GM19324 (cell line): ENCODE results near the gene CTPS1.

Experiments
- ATAC-seq: cut with Tn5 transposase; IDR thresholded peaks from one replicate; pipeline ENCODE4 v1.9.1; 2021; ENCODE audit warnings: mild to moderate bottlenecking, moderate library complexity; ENCODE audit not compliant: unreplicated experiment, low FRiP score

Gene CTPS1

DNA sequence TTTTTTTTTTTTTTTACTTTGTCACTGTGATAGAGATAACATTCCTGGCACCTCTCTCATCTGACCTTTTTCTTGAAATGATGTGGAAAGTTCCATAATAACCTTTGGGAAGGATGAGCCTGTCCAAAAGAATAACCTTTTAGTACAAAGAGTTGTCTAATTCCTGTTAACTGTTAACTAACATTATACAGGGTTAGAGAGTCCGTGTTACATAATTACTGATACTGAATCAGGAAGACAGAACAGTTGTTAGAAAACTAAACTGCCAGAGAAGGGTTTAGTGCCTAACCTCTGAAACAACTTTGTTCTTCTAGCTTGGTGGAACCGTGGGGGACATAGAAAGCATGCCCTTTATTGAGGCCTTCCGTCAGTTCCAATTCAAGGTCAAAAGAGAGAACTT lies 8.8 kb downstream of the CTPS1 start:
- no peak for ATAC-seq

GRCh38 chr1:40989066-40989465 lies 9.6 kb downstream of the CTPS1 start:
- no peak for ATAC-seq

GRCh38 chr1:40997096-40997495 lies 17.6 kb downstream of the CTPS1 start:
- ATAC-seq: no peak

DNA sequence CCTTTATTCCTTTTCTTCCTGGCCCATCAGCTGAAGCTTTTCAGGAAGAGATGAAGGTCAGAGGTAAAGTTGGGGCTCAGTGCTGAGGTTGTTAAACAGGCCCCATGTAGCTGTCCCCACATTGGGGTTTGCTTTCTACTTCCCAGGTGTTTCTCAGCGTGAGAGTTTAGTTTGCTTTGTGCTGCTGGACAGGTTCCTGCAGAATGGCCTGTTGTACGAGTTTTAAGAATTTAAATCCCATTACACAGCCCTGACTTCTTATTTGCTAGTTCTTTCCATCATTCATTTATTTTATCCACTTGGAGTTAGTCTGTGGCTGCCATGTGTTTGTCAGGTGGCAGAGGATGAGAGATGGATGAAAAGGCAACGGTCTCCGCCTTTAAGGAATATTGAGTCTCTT lies 19.2 kb downstream of the CTPS1 start:
- ATAC-seq: no peak

DNA sequence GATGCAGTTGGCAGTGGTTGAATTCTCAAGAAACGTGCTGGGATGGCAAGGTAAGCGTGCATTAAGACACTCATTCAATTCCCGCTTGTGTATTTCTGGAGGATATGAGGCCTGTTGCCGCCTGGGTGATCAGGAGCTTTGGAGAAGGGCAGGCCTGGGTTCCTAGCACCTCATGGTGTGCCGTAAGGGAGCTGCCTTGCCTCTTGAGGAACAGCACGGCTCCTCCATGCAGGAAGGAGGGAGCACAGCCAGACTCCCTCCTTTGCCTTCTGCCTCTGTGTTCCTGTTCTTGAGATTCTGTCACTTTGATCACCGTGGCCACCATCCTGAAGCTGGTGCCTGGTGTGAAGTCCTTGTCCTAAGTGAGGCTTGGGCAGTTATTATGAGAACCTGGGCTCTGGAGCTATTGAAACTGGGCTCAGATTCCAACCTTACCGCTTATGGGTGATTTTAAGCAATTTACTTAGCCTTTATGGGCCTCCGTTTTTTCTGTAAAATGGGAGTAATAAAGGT lies 23.7 kb downstream of the CTPS1 start:
- no peak for ATAC-seq

GRCh38 chr1:41003640-41004220 lies 24.2 kb downstream of the CTPS1 start:
- peak; percentile 92 for ATAC-seq

DNA sequence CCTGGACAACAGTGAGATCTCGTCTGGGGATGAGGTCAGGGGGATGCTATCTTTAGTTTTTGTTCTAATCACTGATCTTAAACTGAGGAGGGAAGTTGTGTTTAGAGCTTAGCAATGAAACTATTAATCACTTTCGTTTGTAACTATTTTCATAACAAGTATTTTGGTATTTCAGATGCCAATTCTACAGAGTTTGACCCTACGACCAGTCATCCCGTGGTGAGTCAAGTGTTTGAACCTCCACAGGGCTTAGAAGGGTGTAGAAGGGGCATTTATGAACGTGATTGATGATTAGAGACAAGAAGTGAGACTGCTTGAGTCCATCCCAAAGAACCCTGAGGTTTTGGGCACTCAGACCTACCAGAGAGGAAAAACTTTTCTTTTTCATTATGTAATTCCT lies 26.4 kb downstream of the CTPS1 start:
- no peak for ATAC-seq

DNA sequence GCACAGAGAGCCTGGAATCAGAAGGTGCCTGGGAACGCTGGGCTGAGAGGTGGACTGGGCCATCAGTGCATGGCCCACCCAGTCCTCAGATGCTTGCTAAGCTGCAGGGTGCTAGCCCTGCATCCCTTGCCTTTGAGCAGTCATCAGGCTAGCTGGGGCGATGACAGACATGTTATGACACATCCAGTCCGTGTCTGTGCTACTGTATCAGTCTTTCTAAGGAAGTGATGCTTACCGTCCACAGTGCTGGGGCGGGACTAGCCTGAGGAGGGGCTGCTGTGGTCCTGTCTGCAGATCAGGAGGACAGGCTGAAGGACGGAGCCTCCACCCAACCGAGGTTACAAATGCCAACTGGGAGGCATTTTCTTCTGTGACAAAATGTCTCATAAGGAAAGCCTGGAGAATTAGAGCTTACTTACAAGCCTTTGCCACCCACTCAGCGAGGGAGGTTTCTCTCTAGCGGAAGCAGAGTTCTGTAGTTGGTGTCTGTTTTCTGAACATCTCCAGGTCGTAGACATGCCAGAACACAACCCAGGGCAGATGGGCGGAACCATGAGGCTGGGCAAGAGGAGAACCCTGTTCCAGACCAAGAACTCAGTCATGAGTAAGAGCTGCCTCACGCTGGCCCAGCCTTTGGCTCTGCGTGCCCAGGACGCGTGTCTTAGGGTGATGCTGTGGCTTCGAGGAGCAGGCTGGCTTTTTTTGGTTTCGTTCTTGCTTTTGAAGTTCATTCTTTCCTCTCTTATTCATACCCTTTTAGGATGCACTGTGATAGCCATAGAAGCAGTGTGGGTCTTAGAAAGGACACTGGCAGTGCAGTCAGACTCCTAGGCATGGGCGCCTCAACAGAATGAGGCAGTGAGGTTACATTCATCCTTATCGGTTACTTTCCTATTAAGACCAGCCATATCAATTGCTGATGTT lies 27.7 kb downstream of the CTPS1 start:
- ATAC-seq: no peak

GRCh38 chr1:41009466-41009865 lies 30.0 kb downstream of the CTPS1 start:
- no peak for ATAC-seq

GRCh38 chr1:41010345-41010744 lies 30.8 kb downstream of the CTPS1 start:
- ATAC-seq: no peak

- ATAC-seq: no peak
Measured at GRCh38 chr1:41013024-41013423, 33.5 kb downstream of the CTPS1 start.

- ATAC-seq: no peak
Measured at GRCh38 chr1:41013796-41014195, 34.3 kb downstream of the CTPS1 start.

- no peak for ATAC-seq
Measured at GRCh38 chr1:41014871-41015270, 35.4 kb downstream of the CTPS1 start.

DNA sequence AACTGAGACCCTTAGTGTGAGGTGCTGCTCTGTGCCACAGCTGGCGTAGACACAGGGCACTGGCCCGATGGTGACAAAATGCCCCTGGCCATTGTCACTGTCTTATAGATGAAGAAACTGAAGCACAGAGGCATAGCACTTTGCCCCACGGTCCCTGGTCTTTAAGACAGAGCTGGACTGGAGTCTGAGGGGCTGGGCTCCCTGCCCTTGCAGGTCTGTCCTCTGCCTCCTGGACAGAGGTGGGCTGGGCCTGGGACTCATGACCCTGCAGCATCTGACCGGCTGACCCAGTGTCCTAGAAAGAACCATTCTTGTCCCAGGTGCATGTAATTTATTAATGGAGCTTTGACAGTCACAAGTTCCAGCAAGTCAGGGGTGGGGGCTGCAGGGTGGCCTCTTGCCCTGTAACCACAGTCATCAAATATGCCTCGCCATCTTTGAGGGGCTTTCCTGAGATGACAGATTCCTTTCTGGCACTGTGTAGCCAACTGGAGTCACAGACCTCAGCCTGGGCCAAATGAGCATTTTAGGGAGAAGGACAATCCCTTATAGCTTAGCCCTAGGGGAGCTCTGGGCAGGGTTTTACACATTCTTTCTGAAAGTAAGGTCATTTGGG lies 35.9 kb downstream of the CTPS1 start:
- no peak for ATAC-seq

DNA sequence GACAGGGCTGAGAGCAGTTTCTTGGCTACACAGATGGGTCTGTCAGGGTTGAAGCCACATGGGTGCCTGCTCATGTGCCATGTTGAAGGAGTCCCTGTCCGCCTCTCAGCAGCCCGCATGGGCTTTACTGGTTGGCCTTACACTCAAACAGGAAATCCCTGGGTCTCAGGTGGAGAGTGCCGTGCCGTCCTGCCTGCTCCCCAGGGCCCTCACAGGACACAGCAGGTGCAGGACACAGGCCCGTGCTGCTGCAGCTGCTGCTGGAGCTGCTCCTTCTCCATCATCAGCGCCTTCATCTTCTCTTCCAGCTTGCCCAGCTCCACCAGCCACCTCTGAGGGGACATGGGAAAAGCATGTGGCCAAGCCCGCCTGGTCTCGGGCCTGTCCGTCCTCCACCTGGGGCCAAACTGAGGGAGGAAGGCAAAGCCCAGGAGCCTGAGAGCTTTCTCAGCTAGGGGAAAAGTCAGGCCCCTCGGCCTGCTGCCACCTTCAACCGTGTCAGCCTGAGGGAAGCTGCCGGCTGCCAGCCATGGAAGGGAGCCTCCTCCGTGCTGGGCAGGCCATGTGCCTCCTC lies 36.5 kb downstream of the CTPS1 start:
- no peak for ATAC-seq

GRCh38 chr1:41017141-41018017 lies 37.9 kb downstream of the CTPS1 start:
- no peak for ATAC-seq

DNA sequence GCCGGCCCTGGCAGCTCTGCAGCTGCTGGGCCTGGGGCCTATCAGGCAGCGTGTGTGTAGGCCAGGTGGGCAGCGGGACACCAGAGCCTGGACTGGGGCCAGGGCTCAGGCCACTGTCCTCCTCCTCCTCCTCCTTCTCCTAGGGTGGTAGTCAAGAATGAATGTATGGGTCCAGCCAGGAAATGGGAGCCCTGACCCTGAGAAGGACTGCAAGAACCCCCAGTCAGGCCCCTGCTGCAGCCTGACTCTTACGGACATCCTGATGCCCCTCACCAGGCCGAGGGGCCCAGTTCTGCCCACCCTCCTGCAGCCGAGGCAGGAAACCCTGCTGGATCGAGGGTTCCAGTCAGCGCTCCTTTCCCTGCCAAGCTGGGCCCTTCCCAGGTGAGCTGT lies 38.5 kb downstream of the CTPS1 start:
- no peak for ATAC-seq

DNA sequence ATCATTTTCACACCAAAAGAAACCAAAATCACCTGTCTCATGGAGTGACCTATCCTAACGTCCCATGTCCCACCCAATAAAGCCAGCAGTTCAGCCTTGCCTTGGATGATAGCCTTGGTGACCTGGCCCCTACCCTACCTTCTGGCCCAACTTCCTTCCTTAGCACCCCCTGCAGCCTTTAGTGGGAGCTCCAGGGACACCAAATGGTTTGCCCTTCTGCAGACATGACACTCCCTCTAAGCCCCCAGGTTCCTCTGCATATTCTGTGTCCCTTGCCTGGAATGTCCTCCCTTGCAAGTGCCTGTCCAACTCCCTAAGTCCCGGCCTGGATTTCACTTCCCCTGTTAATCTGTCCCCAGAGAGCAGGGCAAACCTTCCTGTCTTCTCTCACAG lies 39.9 kb downstream of the CTPS1 start:
- ATAC-seq: no peak

GRCh38 chr1:41020109-41020576 lies 40.6 kb downstream of the CTPS1 start:
- no peak for ATAC-seq

- no peak for ATAC-seq
Measured at GRCh38 chr1:41020654-41021053, 41.2 kb downstream of the CTPS1 start.
